GM12801 (cell line): ENCODE measurements around the gene FURIN.

Source experiments
- CTCF ChIP-seq: IDR thresholded peaks from one replicate; pipeline ENCODE4 v1.5.1; 2011; ENCODE audit warnings: control low read depth; ENCODE audit not compliant: insufficient read length; ENCODE audit errors: extremely low read depth

The FURIN gene

DNA sequence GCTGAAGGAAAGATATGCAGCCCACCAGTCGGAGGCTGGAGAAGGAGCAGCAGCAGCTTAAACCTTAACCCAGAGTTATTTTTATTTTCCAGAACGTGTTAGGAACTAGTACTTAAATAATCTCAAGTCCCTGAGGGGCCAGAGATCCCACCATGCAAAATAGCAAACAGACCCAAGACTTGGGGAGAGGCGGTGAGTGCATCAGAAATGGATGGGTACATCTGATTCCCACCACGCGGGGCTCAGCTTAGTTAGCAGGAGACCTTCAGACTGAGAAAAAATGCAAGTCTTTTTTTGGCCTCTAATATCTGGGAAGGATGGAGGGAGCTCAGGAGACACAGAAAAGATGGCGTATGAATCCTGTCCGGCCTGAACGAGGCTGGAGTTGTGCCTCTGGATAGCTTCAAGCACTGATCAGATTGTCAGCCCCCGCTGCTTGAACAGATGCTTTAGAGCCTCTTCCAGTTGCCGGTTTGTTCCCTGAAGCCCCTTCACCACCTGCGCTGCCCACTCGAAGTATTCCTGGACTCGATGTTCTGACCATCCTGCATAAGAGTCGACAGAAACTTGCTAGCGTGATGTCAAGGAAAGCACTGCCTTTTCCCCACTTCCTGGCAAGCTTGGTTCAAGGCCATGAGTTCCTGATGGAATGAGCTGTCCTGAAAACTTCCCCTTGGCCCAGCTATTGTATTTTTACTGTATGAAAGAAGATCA is 62.6 kb downstream of the FURIN start:
- no peak for TF ChIP-seq CTCF

- no peak for TF ChIP-seq CTCF
These were observed 63.1 kb downstream of the FURIN start for GRCh38 chr15:90931575-90931827.

DNA sequence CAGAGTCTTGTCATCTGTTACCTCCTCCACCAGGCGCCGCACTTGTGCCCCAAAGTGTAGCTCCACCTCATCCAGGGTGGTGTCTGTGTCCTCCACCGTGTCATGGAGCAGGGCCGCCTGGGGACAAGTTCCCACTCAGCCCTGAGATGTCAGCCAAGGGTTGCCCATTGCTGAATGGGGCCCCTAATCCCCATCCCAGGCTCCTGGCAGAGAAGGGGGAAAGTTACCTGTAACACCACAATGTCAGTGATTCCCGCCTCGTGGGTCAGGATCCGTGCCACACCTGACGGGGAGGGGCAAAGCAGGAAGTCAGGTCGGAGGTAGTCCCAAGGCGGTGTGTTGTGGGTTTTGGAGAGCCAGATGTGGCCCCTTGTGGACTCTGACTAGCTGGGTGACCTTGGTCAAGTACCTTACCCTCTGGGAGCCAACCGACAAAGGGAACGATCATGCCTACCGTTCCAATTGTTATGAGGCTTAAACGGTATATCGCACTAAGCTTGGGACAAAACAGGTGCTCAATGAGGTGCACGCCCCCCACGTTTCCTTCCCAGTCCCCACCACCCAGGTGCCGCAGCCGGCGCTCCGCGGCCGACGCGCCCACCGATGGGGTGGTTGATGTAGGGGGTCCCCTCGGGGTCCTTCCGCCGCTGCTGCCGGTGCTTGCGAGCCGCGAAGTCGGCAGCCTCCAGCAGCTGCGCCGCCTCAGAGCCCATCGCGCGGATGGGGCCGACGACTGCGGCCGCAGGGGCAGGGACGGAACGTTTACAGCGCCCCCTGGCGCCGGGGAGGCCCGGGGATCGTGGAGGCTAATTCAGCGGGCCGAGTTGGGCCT is 63.7 kb downstream of the FURIN start, which contains the start of gene HDDC3:
HDDC3 (minus strand) TSS at position 722 of the 832 bp plus-strand sequence; CDS start at position 713, 9 bp downstream.
- TF ChIP-seq CTCF, result no peak

GRCh38 chr15:90932660-90932991 is 64.2 kb downstream of the FURIN start:
- no peak for TF ChIP-seq CTCF
